ENCODE measurements around the gene GPD1.
"Not testable (repeated sequence)": the region's sequence is repeated elsewhere in the genome, so short reads cannot be mapped to it uniquely, and the experiment has no call there.

GPD1 gene

GRCh38 chr12:50132505-50133135 is 28.8 kb downstream of the GPD1 start:
- no peak for DNase-seq

DNA sequence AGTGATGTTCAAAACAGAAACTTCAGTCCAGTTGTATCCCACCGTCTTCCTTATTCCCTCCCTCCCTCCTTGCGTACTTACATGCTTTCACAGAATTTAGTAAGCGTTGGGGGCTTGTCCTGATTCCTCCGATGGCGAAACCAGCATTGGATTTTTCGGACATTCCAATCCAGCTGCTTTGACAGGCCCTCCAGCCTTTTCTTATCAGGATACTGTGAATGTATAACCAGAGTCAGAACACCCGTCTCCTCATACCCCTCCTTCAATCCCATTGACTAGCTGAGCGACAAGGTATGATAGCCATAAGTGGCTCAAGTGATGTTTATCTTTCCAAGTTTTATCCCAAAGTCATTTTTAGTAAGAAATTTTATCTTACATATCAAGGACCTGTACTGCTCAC is 39.2 kb downstream of the GPD1 start:
- DNase-seq, result no peak

- DNase-seq, result no peak
These were observed 41.6 kb downstream of the GPD1 start for GRCh38 chr12:50145439-50145838.

GRCh38 chr12:50147281-50147680 is 43.5 kb downstream of the GPD1 start:
- DNase-seq, result no peak

GRCh38 chr12:50148011-50148410 is 44.2 kb downstream of the GPD1 start:
- not testable (repeated sequence) for DNase-seq

DNA sequence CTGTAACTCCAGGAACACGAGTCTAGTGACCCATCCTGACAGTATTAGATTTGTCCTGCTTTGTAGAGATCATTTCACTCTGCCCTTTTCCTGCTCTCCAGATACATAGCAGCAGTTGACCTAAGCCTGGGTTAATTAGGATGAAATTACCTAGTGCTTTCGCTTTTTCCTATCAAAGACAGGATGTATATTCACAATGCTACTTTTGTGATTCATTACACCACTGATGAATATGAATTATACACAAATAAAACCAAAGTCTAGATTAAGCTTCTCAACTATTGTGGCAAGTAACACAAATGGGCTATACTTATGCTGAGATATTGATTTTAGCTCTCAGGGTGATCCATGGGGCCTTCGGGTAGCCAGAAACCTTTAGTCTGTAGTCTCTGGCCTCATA is 45.5 kb downstream of the GPD1 start:
- DNase-seq, result no peak

DNA sequence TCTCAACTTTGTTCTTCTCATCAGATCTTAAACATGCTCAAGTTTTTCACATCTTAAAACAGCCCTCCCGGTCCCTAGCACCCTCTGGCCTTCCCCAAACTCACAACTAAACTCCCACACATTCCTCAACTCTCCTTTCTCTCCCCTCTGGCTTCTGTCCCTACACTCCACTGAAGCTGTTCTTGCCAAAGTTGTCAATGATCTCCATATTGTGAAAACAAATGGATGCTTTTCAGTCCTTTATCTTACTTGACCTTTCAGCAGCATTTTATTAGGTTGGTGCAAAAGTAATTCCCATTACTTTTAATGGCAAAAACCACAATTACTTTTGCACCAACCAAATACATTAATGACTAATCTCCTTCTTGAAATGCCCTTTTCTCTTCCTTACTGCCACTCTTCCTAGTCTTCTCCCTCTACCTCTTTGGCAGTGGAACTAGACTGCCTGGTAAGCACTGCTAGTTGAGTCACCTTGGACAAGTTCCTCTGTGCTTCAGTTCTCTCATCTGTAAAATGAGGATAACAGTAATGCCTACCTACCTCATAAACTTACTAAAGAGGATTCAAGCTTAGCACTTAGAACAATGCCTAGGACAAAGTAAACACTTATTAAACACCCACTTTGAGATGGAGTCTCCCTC is 47.4 kb downstream of the GPD1 start:
- no peak for DNase-seq

DNA sequence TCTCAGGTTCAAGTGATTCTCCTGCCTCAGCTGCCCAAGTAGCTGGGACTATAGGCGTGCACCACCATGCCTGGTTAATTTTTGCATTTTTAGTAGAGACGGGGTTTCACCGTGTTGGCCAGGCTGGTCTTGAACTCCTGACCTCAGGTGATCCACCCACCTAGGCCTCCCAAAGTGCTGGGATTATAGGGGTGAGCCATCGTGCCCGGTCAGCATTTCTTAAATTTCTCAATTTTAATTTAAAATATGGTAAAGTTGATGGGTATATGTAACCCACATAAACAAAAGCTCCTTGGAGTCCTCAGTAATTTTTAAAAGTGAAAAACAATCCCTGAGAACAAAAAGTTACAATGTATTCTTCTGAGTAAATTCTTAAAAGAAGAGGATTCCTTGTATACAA is 51.1 kb downstream of the GPD1 start:
- DNase-seq, result not testable (repeated sequence)

DNA sequence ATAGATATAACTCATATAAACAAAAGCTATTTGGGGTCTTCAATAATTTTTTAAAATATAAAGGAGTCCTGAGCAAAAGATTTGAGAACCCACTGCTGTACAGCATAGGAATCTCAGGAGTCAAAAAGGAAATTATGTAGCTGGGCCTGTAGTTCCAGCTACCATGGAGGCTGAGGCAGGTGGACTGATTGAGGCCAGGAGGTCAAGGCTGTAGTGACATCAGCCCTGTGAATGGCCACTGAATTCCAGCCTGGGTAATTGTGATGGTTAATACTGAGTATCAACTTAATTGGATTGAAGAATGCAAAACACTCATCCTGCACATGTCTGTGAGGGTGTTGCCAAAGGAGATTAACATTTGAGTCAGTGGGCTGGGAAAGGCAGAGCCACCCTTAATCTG is 52.8 kb downstream of the GPD1 start:
- DNase-seq, result no peak

DNA sequence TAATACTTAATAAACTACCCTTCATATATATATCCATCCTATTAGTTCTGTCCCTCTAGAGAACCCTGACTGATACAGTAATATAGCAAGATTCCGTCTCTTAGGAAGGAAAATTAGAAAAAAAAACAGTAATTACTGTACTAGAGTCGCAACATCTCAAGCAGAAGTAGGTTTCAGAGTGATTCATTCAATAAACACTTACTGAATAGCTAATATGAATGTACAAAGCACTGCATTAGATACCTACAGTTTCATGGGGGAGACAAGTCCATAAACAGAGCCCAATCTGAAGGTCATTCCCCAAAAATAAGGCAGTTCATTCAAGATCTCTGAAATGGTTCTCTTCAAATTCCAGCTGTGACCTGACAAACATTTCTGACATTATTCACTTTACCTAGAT is 53.5 kb downstream of the GPD1 start:
- no peak for DNase-seq

GRCh38 chr12:50160643-50161042 is 56.8 kb downstream of the GPD1 start:
- DNase-seq, result no peak

All from activated effector memory CD4-positive, alpha-beta T cell treated with anti-CD3 and anti-CD28 coated beads, Interleukin-2, amount 50 U/mL, for 16 hours (primary cell).